GM21367 (cell line): Measurements from ENCODE around the gene IGF1R.

ENCODE experiments used
- ATAC-seq: cut with Tn5 transposase; IDR thresholded peaks from one replicate; pipeline ENCODE4 v1.9.1; 2021; ENCODE audit not compliant: unreplicated experiment

The IGF1R gene

GRCh38 chr15:98671060-98672008 lies 23.0 kb downstream of the IGF1R start:
- ATAC-seq: no peak

GRCh38 chr15:98673133-98673532 lies 24.8 kb downstream of the IGF1R start:
- no peak for ATAC-seq

GRCh38 chr15:98674336-98674735 lies 26.0 kb downstream of the IGF1R start:
- no peak for ATAC-seq

- no peak for ATAC-seq
Measured at GRCh38 chr15:98676586-98677270, 28.4 kb downstream of the IGF1R start.

GRCh38 chr15:98677345-98678059 lies 29.2 kb downstream of the IGF1R start:
- ATAC-seq: no peak

- no peak for ATAC-seq
Measured at GRCh38 chr15:98678484-98678883, 30.1 kb downstream of the IGF1R start.

- no peak for ATAC-seq
Measured at GRCh38 chr15:98681061-98681460, 32.7 kb downstream of the IGF1R start.

- ATAC-seq: no peak
Measured at GRCh38 chr15:98682992-98683701, 34.8 kb downstream of the IGF1R start.

GRCh38 chr15:98683831-98684230 lies 35.5 kb downstream of the IGF1R start:
- ATAC-seq: no peak

GRCh38 chr15:98684436-98684835 lies 36.1 kb downstream of the IGF1R start:
- ATAC-seq: no peak

GRCh38 chr15:98684995-98685525 lies 36.7 kb downstream of the IGF1R start:
- no peak for ATAC-seq

GRCh38 chr15:98686983-98687382 lies 38.6 kb downstream of the IGF1R start:
- ATAC-seq: no peak

- no peak for ATAC-seq
Measured at GRCh38 chr15:98689431-98689861, 41.1 kb downstream of the IGF1R start.

- ATAC-seq: no peak
Measured at GRCh38 chr15:98690272-98690950, 42.1 kb downstream of the IGF1R start.

GRCh38 chr15:98692213-98692612 lies 43.9 kb downstream of the IGF1R start:
- no peak for ATAC-seq

GRCh38 chr15:98694161-98694560 lies 45.8 kb downstream of the IGF1R start:
- no peak for ATAC-seq

- ATAC-seq: no peak
Measured at GRCh38 chr15:98698792-98699191, 50.5 kb downstream of the IGF1R start.

GRCh38 chr15:98699591-98700424 lies 51.5 kb downstream of the IGF1R start:
- no peak for ATAC-seq

GRCh38 chr15:98700519-98700918 lies 52.2 kb downstream of the IGF1R start:
- ATAC-seq: no peak
